WTC11 (cell line): ENCODE data around the gene MUC2. TPM values are rescaled to one million over a fixed set of nuclear protein-coding genes. Genes with fewer than 3 reads are reported as not detected.
"Not testable (repeated sequence)": the region's sequence is repeated elsewhere in the genome, so short reads cannot be mapped to it uniquely, and the experiment has no call there.

Source experiments
- ATAC-seq: fragments of 200-7000 bp; cut with Tn5 transposase; 2 replicates; pipeline ENCODE4 v1.10.0; 2021; ENCODE audit warnings: mild to moderate bottlenecking, moderate library complexity
- CTCF ChIA-PET: fragments of 300-600 bp; sonication (Branson Sonifier 250); formaldehyde crosslinking; loops from one replicate; lab custom pipeline; 2021; ENCODE audit warnings: antibody characterized with exemption; lab: Charles Lee
- POLR2A ChIA-PET: fragments of 350-600 bp; sonication (Branson Sonifier 250); formaldehyde crosslinking; loops from one replicate; lab custom pipeline; 2021; ENCODE audit warnings: antibody characterized with exemption; lab: Charles Lee
- DNase-seq: peaks from one replicate; pipeline ENCODE4 v3.0.0; 2021; ENCODE audit warnings: low spot score
- H3K27ac Mint-ChIP-seq: 2 replicates; pipeline ENCODE4 v1.8.0; 2021; ENCODE audit warnings: mixed read lengths
- H3K27me3 Mint-ChIP-seq: 2 replicates; pipeline ENCODE4 v1.8.0; 2021; ENCODE audit warnings: low read depth, mild to moderate bottlenecking, moderate library complexity, mixed read lengths
- H3K36me3 Mint-ChIP-seq: 2 replicates; pipeline ENCODE4 v1.8.0; 2021; ENCODE audit warnings: mixed read lengths
- H3K4me1 Mint-ChIP-seq: 2 replicates; pipeline ENCODE4 v1.8.0; 2022; ENCODE audit warnings: mixed read lengths
- H3K4me3 Mint-ChIP-seq: 2 replicates; pipeline ENCODE4 v1.8.0; 2021; ENCODE audit warnings: mild to moderate bottlenecking, moderate library complexity, mixed read lengths
- H3K9me3 Mint-ChIP-seq: 2 replicates; pipeline ENCODE4 v1.8.0; 2021; ENCODE audit warnings: mixed read lengths
- ATF6 ChIP-seq: sonication (generic); formaldehyde crosslinking; IDR thresholded peaks from 2 replicates; pipeline ENCODE4 v1.8.1; 2023; ENCODE audit warnings: mild to moderate bottlenecking, missing genetic modification reagents
- CREM ChIP-seq: sonication (generic); formaldehyde crosslinking; IDR thresholded peaks from 2 replicates; pipeline ENCODE4 v1.8.1; 2022; ENCODE audit warnings: mild to moderate bottlenecking, missing genetic modification reagents, moderate library complexity
- E2F4 ChIP-seq: sonication (generic); formaldehyde crosslinking; IDR thresholded peaks from 2 replicates; pipeline ENCODE4 v1.8.1; 2022; ENCODE audit warnings: low read depth, mild to moderate bottlenecking, moderate library complexity, missing genetic modification reagents, borderline replicate concordance
- GRHL2 ChIP-seq: fragments of 250-450 bp; sonication (Bioruptor Pico); IDR thresholded peaks from 2 replicates; pipeline ENCODE4 v1.8.0; 2022; ENCODE audit warnings: mild to moderate bottlenecking, moderate library complexity; ENCODE audit not compliant: insufficient replicate concordance, severe bottlenecking
- HMGA2 ChIP-seq: fragments of 250-450 bp; sonication (Bioruptor Pico); IDR thresholded peaks from 2 replicates; pipeline ENCODE4 v1.4.0; 2021; ENCODE audit warnings: mild to moderate bottlenecking, moderate library complexity
- KAT7 ChIP-seq: sonication (generic); formaldehyde crosslinking; IDR thresholded peaks from 2 replicates; pipeline ENCODE4 v1.8.1; 2023; ENCODE audit warnings: missing genetic modification reagents, mild to moderate bottlenecking, borderline replicate concordance
- MAX ChIP-seq: sonication (generic); formaldehyde crosslinking; IDR thresholded peaks from 2 replicates; pipeline ENCODE4 v1.8.0; 2022; ENCODE audit warnings: mild to moderate bottlenecking, missing genetic modification reagents
- MYBL2 ChIP-seq: sonication (generic); formaldehyde crosslinking; IDR thresholded peaks from 2 replicates; pipeline ENCODE4 v1.8.1; 2023; ENCODE audit warnings: mild to moderate bottlenecking, moderate library complexity, missing genetic modification reagents
- NFE2L1 ChIP-seq: sonication (generic); formaldehyde crosslinking; IDR thresholded peaks from 2 replicates; pipeline ENCODE4 v1.8.1; 2023; ENCODE audit warnings: missing genetic modification reagents
- RELA ChIP-seq: sonication (generic); formaldehyde crosslinking; IDR thresholded peaks from 2 replicates; pipeline ENCODE4 v1.8.1; 2022; ENCODE audit warnings: missing genetic modification reagents, mild to moderate bottlenecking, borderline replicate concordance
- TCF7 ChIP-seq: sonication (generic); formaldehyde crosslinking; IDR thresholded peaks from 2 replicates; pipeline ENCODE4 v1.8.0; 2022; ENCODE audit warnings: mild to moderate bottlenecking, low read depth, missing genetic modification reagents, moderate library complexity
- USF1 ChIP-seq: sonication (generic); formaldehyde crosslinking; IDR thresholded peaks from 2 replicates; pipeline ENCODE4 v1.8.0; 2022; ENCODE audit warnings: mild to moderate bottlenecking, missing genetic modification reagents
- ZMAT4 ChIP-seq: fragments of 250-450 bp; sonication (Bioruptor Pico); IDR thresholded peaks from 2 replicates; pipeline ENCODE4 v1.9.0; 2021; ENCODE audit warnings: mild to moderate bottlenecking
- ZNF219 ChIP-seq: sonication (generic); formaldehyde crosslinking; IDR thresholded peaks from 2 replicates; pipeline ENCODE4 v1.8.0; 2023; ENCODE audit warnings: missing genetic modification reagents, mild to moderate bottlenecking, borderline replicate concordance
- ZNF532 ChIP-seq: fragments of 250-450 bp; sonication (Bioruptor Pico); IDR thresholded peaks from 2 replicates; pipeline ENCODE4 v1.9.0; 2021; ENCODE audit warnings: mild to moderate bottlenecking, borderline replicate concordance
- total RNA-seq: library from RNA; stranded (reverse); gene quantifications from 3 replicates; pipeline ENCODE4 v1.2.3, GENCODE V29; 2021
- TF ChIP-seq, protein P1 (sequence below): sonication (generic); formaldehyde crosslinking; IDR thresholded peaks from 2 replicates; pipeline ENCODE4 v1.8.1; 2022; ENCODE audit warnings: low read depth, missing genetic modification reagents, borderline replicate concordance
- TF ChIP-seq, protein P2 (sequence below): sonication (generic); formaldehyde crosslinking; IDR thresholded peaks from 2 replicates; pipeline ENCODE4 v1.8.1; 2022; ENCODE audit warnings: mild to moderate bottlenecking, missing genetic modification reagents, moderate library complexity, borderline replicate concordance
- TF ChIP-seq, protein P3 (sequence below): fragments of 250-450 bp; sonication (Bioruptor Pico); conservative IDR thresholded peaks from 2 replicates; pipeline ENCODE4 v1.9.0; 2021; ENCODE audit warnings: mild to moderate bottlenecking

MUC2 gene
- total RNA-seq, 1 experiment from 2014 or later, result 0.22 TPM

DNA sequence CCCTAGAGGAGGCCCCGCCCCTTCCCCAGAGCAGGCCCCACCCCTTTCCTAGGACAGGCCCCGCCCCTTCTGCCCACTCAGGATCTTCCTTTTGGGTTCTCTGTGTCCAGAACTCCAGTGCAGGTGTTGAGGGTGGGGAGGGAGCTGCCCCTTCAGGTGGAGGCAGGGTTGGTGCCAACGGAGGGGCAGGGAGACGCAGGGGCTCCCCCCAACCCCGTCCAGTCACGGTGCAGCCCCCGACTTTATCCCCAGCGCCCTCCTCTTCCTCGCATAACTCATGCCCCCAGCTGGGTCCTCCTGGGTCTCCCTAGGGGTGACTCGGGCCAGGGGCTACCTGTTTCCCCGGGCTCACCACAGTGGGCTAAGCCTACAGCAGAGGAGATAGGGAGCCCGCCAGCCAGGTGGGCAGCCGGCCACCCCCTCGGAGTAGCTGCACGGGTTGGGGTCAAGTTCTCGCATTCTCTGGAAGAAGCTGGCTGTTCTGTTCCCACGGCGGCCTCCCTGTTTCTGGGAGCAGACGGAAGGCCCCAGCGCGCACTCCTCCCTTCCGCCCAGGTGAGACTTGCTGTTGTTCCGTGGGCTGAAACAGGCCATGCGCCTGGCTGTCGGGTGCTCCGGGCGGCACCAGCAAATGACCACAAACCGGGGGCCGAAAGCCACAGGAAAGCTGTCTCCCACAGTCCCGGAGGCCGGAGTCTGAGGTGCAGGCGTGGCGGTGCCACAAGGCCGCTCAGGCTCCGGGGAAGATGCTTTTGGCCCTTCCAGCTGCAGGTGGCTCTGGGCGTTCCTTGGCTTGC lies 38.9 kb downstream of the MUC2 start (continued):
- TF ChIP-seq, protein P1, sequence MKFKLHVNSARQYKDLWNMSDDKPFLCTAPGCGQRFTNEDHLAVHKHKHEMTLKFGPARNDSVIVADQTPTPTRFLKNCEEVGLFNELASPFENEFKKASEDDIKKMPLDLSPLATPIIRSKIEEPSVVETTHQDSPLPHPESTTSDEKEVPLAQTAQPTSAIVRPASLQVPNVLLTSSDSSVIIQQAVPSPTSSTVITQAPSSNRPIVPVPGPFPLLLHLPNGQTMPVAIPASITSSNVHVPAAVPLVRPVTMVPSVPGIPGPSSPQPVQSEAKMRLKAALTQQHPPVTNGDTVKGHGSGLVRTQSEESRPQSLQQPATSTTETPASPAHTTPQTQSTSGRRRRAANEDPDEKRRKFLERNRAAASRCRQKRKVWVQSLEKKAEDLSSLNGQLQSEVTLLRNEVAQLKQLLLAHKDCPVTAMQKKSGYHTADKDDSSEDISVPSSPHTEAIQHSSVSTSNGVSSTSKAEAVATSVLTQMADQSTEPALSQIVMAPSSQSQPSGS, result no peak
- TF ChIP-seq RELA (no peak), TCF7 (CRISPR knock-in tag) (no peak), USF1 (CRISPR knock-in tag) (no peak), CREM (CRISPR knock-in tag) (no peak), ZNF219 (CRISPR knock-in tag) (no peak), ATF6 (CRISPR knock-in tag) (no peak), GRHL2 (CRISPR knock-in tag) (no peak)
- TF ChIP-seq, protein P2, sequence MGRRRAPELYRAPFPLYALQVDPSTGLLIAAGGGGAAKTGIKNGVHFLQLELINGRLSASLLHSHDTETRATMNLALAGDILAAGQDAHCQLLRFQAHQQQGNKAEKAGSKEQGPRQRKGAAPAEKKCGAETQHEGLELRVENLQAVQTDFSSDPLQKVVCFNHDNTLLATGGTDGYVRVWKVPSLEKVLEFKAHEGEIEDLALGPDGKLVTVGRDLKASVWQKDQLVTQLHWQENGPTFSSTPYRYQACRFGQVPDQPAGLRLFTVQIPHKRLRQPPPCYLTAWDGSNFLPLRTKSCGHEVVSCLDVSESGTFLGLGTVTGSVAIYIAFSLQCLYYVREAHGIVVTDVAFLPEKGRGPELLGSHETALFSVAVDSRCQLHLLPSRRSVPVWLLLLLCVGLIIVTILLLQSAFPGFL (CRISPR knock-in tag), result no peak
- TF ChIP-seq, protein P3, sequence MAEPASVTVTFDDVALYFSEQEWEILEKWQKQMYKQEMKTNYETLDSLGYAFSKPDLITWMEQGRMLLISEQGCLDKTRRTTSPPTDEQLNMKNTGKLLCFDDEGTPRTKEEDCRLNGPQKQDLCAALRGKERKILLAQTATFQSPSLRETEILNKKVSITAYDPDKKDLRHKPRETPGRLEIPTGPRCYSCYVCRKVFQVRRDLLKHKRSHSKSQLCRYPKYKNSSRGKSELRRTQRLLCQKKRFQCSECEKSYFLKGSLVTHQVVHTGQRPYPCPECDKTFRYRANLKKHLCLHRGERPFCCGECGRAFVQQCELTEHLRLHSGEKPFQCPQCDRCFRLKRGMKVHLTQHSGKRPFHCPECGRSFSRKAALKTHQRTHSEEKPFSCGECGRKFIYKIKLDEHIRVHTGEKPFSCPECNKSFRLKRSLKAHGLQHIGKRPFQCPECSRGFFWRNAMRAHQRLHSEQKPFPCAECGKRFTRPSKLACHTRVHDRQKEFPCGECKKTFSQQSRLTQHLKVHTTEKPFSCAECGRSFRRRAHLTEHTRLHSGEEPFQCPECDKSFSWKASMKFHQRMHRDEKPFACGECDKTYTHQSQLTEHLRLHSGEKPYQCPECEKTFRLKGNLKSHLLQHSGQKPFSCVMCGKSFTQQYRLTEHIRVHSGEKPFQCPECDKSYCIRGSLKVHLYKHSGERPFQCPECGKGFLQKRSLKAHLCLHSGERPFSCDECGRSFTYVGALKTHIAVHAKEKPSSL (CRISPR knock-in tag), result no peak

GRCh38 chr11:1115292-1115691 lies 40.6 kb downstream of the MUC2 start:
- H3K27ac Mint-ChIP-seq, CTCF ChIA-PET, DNase-seq, H3K36me3 Mint-ChIP-seq, POLR2A ChIA-PET, H3K27me3 Mint-ChIP-seq, H3K4me3 Mint-ChIP-seq, H3K9me3 Mint-ChIP-seq, H3K4me1 Mint-ChIP-seq, ATAC-seq: not testable (repeated sequence)

DNA sequence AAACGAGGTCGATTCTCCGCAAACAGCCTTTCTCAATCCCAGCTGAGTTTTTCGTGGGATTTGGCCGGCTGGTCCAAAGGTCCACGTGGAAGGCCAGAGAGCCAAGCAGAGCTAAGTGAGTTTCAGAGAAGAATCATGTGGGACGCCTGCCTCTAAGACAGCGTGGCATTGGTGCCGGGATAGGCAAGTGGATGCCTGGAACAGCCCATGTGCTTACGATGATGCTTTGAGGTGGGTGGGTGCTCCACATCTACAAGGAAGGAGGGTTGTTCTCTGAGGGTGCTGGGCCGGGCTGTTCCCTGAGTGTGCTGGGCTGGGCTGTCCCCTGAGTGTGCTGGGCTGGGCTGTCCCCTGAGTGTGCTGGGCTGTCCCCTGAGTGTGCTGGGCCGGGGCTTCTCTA lies 41.4 kb downstream of the MUC2 start:
- DNase-seq, result no peak
- CTCF ChIA-PET, result interaction anchor here (0.5 kb wide), 1 partner anchor 437 kb away, joined by 3 read pairs; no protein-coding TSS in a partner anchor
- H3K9me3 Mint-ChIP-seq, result peaks cover 2% of the 10 kb centered on the region; the same call in 1 of the 2 replicates
- no peak for TF ChIP-seq MAX (CRISPR knock-in tag)
- TF ChIP-seq MYBL2 (CRISPR knock-in tag), result no peak
- TF ChIP-seq KAT7 (CRISPR knock-in tag), result no peak
- no peak for TF ChIP-seq E2F4 (CRISPR knock-in tag)
- TF ChIP-seq NFE2L1, result no peak
- TF ChIP-seq HMGA2, result no peak
- TF ChIP-seq ZMAT4, result no peak
- no peak for TF ChIP-seq ZNF532 (CRISPR knock-in tag)

More for the DNA sequence above, 41.4 kb downstream of the MUC2 start:
- Mint-ChIP-seq H3K4me3 (no peak overlapping the region), H3K27ac (no peak overlapping the region), H3K27me3 (no peaks in the 10 kb centered on the region), H3K36me3 (no peaks in the 10 kb centered on the region), H3K4me1 (no peaks in the 10 kb centered on the region)
- POLR2A ChIA-PET, result no interaction called here
- no peak for ATAC-seq
